Panc1 (cell line): Measurements from ENCODE around the gene PSMA8.
"Not testable (repeated sequence)": the region's sequence is repeated elsewhere in the genome, so short reads cannot be mapped to it uniquely, and the experiment has no call there.

Source experiments
- POLR2AphosphoS5 ChIP-seq: IDR thresholded peaks from 2 replicates; pipeline ENCODE4 v1.6.1; 2012; ENCODE audit warnings: mild to moderate bottlenecking, low read depth, low read length, moderate library complexity
- SIN3A ChIP-seq: IDR thresholded peaks from 2 replicates; pipeline ENCODE4 v1.6.1; 2012; ENCODE audit warnings: low read depth, mild to moderate bottlenecking, low read length, moderate library complexity, borderline replicate concordance; ENCODE audit not compliant: insufficient read depth
- TCF7L2 ChIP-seq: IDR thresholded peaks from 2 replicates; pipeline ENCODE4 v1.6.1; 2011; ENCODE audit warnings: mild to moderate bottlenecking, low read depth, low read length, inconsistent platforms
- TF ChIP-seq, protein P1 (sequence below): fragments of 450-650 bp; IDR thresholded peaks from 2 replicates; pipeline ENCODE4 v1.5.1; 2017; ENCODE audit warnings: mild to moderate bottlenecking
- TF ChIP-seq, protein P2 (sequence below), 2 experiments: IDR thresholded peaks; 2 replicates each; pipeline ENCODE4 v1.6.1; 2011 to 2012; ENCODE audit warnings: low read depth in 2 of 2, control low read depth in 1 of 2, low read length in 1 of 2, mild to moderate bottlenecking in 1 of 2, moderate library complexity in 1 of 2; ENCODE audit not compliant: insufficient read depth in 1 of 2

DNA sequence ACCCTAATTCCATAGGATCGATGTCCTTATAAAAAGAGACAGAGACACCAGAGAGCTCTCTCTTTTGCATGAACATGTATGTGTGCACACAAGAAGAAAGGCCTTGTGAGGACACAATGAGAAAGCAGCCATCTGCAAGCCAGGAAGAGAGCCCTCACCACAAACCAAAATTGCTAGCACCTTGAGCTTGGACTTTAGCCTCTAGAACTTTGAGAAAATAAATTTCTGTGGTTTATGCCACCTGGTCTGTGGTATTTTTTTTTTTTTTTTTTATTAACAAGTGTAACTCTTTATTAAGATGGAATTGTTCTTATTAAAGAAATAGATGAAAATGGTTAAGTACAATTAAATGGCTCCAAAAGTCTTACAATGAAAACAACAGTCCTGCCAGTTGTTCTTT lies 33.9 kb downstream of the PSMA8 start:
- not testable (repeated sequence) for TF ChIP-seq POLR2AphosphoS5, TCF7L2, SIN3A
- TF ChIP-seq, protein P1, sequence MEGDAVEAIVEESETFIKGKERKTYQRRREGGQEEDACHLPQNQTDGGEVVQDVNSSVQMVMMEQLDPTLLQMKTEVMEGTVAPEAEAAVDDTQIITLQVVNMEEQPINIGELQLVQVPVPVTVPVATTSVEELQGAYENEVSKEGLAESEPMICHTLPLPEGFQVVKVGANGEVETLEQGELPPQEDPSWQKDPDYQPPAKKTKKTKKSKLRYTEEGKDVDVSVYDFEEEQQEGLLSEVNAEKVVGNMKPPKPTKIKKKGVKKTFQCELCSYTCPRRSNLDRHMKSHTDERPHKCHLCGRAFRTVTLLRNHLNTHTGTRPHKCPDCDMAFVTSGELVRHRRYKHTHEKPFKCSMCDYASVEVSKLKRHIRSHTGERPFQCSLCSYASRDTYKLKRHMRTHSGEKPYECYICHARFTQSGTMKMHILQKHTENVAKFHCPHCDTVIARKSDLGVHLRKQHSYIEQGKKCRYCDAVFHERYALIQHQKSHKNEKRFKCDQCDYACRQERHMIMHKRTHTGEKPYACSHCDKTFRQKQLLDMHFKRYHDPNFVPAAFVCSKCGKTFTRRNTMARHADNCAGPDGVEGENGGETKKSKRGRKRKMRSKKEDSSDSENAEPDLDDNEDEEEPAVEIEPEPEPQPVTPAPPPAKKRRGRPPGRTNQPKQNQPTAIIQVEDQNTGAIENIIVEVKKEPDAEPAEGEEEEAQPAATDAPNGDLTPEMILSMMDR: not testable (repeated sequence)
- TF ChIP-seq, protein P2, sequence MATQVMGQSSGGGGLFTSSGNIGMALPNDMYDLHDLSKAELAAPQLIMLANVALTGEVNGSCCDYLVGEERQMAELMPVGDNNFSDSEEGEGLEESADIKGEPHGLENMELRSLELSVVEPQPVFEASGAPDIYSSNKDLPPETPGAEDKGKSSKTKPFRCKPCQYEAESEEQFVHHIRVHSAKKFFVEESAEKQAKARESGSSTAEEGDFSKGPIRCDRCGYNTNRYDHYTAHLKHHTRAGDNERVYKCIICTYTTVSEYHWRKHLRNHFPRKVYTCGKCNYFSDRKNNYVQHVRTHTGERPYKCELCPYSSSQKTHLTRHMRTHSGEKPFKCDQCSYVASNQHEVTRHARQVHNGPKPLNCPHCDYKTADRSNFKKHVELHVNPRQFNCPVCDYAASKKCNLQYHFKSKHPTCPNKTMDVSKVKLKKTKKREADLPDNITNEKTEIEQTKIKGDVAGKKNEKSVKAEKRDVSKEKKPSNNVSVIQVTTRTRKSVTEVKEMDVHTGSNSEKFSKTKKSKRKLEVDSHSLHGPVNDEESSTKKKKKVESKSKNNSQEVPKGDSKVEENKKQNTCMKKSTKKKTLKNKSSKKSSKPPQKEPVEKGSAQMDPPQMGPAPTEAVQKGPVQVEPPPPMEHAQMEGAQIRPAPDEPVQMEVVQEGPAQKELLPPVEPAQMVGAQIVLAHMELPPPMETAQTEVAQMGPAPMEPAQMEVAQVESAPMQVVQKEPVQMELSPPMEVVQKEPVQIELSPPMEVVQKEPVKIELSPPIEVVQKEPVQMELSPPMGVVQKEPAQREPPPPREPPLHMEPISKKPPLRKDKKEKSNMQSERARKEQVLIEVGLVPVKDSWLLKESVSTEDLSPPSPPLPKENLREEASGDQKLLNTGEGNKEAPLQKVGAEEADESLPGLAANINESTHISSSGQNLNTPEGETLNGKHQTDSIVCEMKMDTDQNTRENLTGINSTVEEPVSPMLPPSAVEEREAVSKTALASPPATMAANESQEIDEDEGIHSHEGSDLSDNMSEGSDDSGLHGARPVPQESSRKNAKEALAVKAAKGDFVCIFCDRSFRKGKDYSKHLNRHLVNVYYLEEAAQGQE (IDR thresholded peaks at IDR 0.05; ENCODE audit: insufficient read depth in 1 of 2, low read depth in 2 of 2, low read length in 1 of 2): not testable (repeated sequence)
